HepG2 (cell line): ENCODE measurements around the gene SYNE2. TPM values are rescaled to one million over a fixed set of nuclear protein-coding genes. Genes with fewer than 3 reads are reported as not detected.

Experiments
- ATAC-seq: fragments of 200-7000 bp; cut with Tn5 transposase; 3 replicates; pipeline ENCODE4 v1.9.1; 2020; ENCODE audit warnings: mild to moderate bottlenecking, moderate library complexity
- BruUV-seq: library from RNA; stranded (reverse); fragments of 400-500 nt; replicated peaks from 2 replicates; lab custom pipeline; 2021; lab: Mats Ljungman, UMichigan
- CTCF ChIA-PET: fragments of 300-600 bp; formaldehyde crosslinking; extraction: SDS; loops from one replicate; lab custom pipeline; 2021; ENCODE audit warnings: low total read pairs, inconsistent platforms, low intra/inter-chr PET ratio; lab: Yijun Ruan, JAX
- POLR2A ChIA-PET: fragments of 350-600 bp; sonication (Branson Sonifier 250); formaldehyde crosslinking; loops from one replicate; lab custom pipeline; 2020; ENCODE audit warnings: antibody characterized with exemption, inconsistent platforms; lab: Yijun Ruan, JAX
- DNase-seq: peaks from one replicate; pipeline ENCODE4 v3.0.0-alpha.2; 2015; ENCODE audit warnings: low spot score
- FAIRE-seq: peaks from 3 replicates; lab custom pipeline; 2011; peaks lifted over from hg19 to GRCh38; lab: Jason Lieb, UNC
- H2AFZ ChIP-seq: one replicate; pipeline ENCODE4 v1.6.1; 2011; ENCODE audit warnings: low read length, inconsistent platforms
- H3K27ac ChIP-seq: fragments of 300-600 bp; 3 replicates; pipeline ENCODE4 v1.8.0; 2011; ENCODE audit warnings: mixed run types, mild to moderate bottlenecking, mixed read lengths, low read length, inconsistent platforms; ENCODE audit not compliant: insufficient read depth; ENCODE audit errors: extremely low read length
- H3K27me3 ChIP-seq, 2 experiments: fragments of 200-600 bp in 1 of 2; 2 replicates in 1 of 2; 3 replicates in 1 of 2; pipeline versions ENCODE4 v1.6.0 to v1.8.0; 2011; ENCODE audit warnings: low read length in 2 of 2, mild to moderate bottlenecking in 2 of 2, moderate library complexity in 2 of 2, inconsistent platforms in 1 of 2; ENCODE audit not compliant: insufficient read depth in 2 of 2, control insufficient read depth in 1 of 2
- H3K36me3 ChIP-seq, 2 experiments: fragments of 200-600 bp in 1 of 2; replicated peaks in 1 of 2; 2 replicates in 1 of 2; 3 replicates in 1 of 2; pipeline versions ENCODE4 v1.5.1 to v1.8.0; 2011; ENCODE audit warnings: low read length in 2 of 2, inconsistent platforms in 1 of 2; ENCODE audit not compliant: insufficient read depth in 2 of 2, control insufficient read depth in 1 of 2
- H3K4me1 ChIP-seq: 2 replicates; pipeline ENCODE4 v1.5.1; 2012; ENCODE audit warnings: low read length, inconsistent platforms; ENCODE audit not compliant: insufficient read depth
- H3K4me2 ChIP-seq: 2 replicates; pipeline ENCODE4 v1.6.0; 2011; ENCODE audit warnings: low read depth, low read length, inconsistent platforms
- H3K4me3 ChIP-seq, 3 experiments: fragments of 200-600 bp in 1 of 3; sonication (generic), shearing (Covaris generic) in 1 of 3; replicated peaks in 1 of 3; 2 replicates each; pipeline ENCODE4 v1.5.1; 2011 to 2016; ENCODE audit warnings: low read length in 3 of 3, inconsistent platforms in 2 of 3, low read depth in 2 of 3, mild to moderate bottlenecking in 2 of 3, control low read depth in 1 of 3, mixed read lengths in 1 of 3; ENCODE audit not compliant: insufficient read depth in 1 of 3
- H3K79me2 ChIP-seq: one replicate; pipeline ENCODE4 v1.6.1; 2011; ENCODE audit warnings: low read length, inconsistent platforms; ENCODE audit not compliant: insufficient read depth
- H3K9ac ChIP-seq: 2 replicates; pipeline ENCODE4 v1.6.0; 2011; ENCODE audit warnings: mild to moderate bottlenecking, low read depth, low read length, inconsistent platforms; ENCODE audit not compliant: insufficient read depth
- H3K9me3 ChIP-seq: 2 replicates; pipeline ENCODE4 v1.5.1; 2012; ENCODE audit warnings: mild to moderate bottlenecking, low read length
- H4K20me1 ChIP-seq: 2 replicates; pipeline ENCODE4 v1.6.0; 2011; ENCODE audit warnings: inconsistent platforms, mild to moderate bottlenecking, low read length, moderate library complexity; ENCODE audit not compliant: insufficient read depth
- AGO2 ChIP-seq: fragments of 200-400 bp; formaldehyde crosslinking; optimal IDR thresholded peaks from 2 replicates; pipeline ENCODE3; 2017; ENCODE audit warnings: mild to moderate bottlenecking, low read depth, low read length, moderate library complexity
- AKAP8 ChIP-seq: sonication (generic); formaldehyde crosslinking; IDR thresholded peaks from 2 replicates; pipeline ENCODE4 v1.5.1; 2020; ENCODE audit warnings: mild to moderate bottlenecking, missing genetic modification reagents
- ATM ChIP-seq: fragments of 450-650 bp; IDR thresholded peaks from 2 replicates; pipeline ENCODE4 v1.7.1; 2017; ENCODE audit warnings: mild to moderate bottlenecking, borderline replicate concordance
- CREBL2 ChIP-seq: sonication (generic); formaldehyde crosslinking; IDR thresholded peaks from 2 replicates; pipeline ENCODE4 v1.8.1; 2023; ENCODE audit warnings: missing genetic modification reagents, mild to moderate bottlenecking, borderline replicate concordance
- DR1 ChIP-seq: sonication (generic); formaldehyde crosslinking; IDR thresholded peaks from 2 replicates; pipeline ENCODE4 v1.8.0; 2021; ENCODE audit warnings: mild to moderate bottlenecking, missing genetic modification reagents, inconsistent platforms
- HDAC6 ChIP-seq: fragments of 200-600 bp; sonication (generic); IDR thresholded peaks from 2 replicates; pipeline ENCODE4 v1.7.0; 2017; ENCODE audit warnings: mild to moderate bottlenecking, antibody characterized with exemption, low read length, low read depth
- PCBP1 ChIP-seq: fragments of 200-400 bp; formaldehyde crosslinking; IDR thresholded peaks from 2 replicates; pipeline ENCODE4 v1.6.1; 2017; ENCODE audit warnings: mild to moderate bottlenecking, low read depth, low read length, borderline replicate concordance
- PRPF4 ChIP-seq: fragments of 200-400 bp; formaldehyde crosslinking; IDR thresholded peaks from 2 replicates; pipeline ENCODE4 v1.6.1; 2016; ENCODE audit warnings: low read length, low read depth; ENCODE audit not compliant: poor library complexity, severe bottlenecking
- SAFB2 ChIP-seq: sonication (generic); formaldehyde crosslinking; IDR thresholded peaks from 2 replicates; pipeline ENCODE4 v1.5.1; 2020; ENCODE audit warnings: missing genetic modification reagents, low read depth, mild to moderate bottlenecking, borderline replicate concordance
- SIN3B ChIP-seq: fragments of 150-350 bp; IDR thresholded peaks from 2 replicates; pipeline ENCODE4 v1.6.1; 2014; ENCODE audit warnings: low read length
- ZC3H13 ChIP-seq: sonication (generic); formaldehyde crosslinking; IDR thresholded peaks from 2 replicates; pipeline ENCODE4 v1.8.1; 2023; ENCODE audit warnings: mild to moderate bottlenecking, missing genetic modification reagents, moderate library complexity
- ZFAT ChIP-seq: sonication (generic); formaldehyde crosslinking; conservative IDR thresholded peaks from 2 replicates; pipeline ENCODE4 v1.8.1; 2023; ENCODE audit warnings: missing genetic modification reagents, inconsistent platforms
- ZNF432 ChIP-seq: sonication (generic); formaldehyde crosslinking; IDR thresholded peaks from 2 replicates; pipeline ENCODE4 v1.5.0; 2020; ENCODE audit warnings: missing genetic modification reagents, mild to moderate bottlenecking, borderline replicate concordance
- ZNF530 ChIP-seq: sonication (generic); formaldehyde crosslinking; IDR thresholded peaks from 2 replicates; pipeline ENCODE4 v1.5.0; 2020; ENCODE audit warnings: low read depth, mild to moderate bottlenecking, missing genetic modification reagents
- ZNF644 ChIP-seq: IDR thresholded peaks from 2 replicates; pipeline ENCODE4 v1.6.1; 2016; ENCODE audit warnings: low read depth
- ZSCAN25 ChIP-seq: sonication (generic); formaldehyde crosslinking; IDR thresholded peaks from 2 replicates; pipeline ENCODE4 v1.8.0; 2022; ENCODE audit warnings: mild to moderate bottlenecking, missing genetic modification reagents
- WGBS: methylation state at CpG from one replicate; pipeline ENCODE4 v1.1.6; 2017; ENCODE audit warnings: low lambda C conversion rate; 5-methylcytosine and 5-hydroxymethylcytosine counted together
- in situ Hi-C: cut with HindIII; loops from 2 replicates; pipeline ENCODE4 v1.10.0; 2017; ENCODE audit warnings: low pct_unique_long_range_greater_than_20kb; ENCODE audit not compliant: extremely low pct_ligation_motif_present
- intact Hi-C: fragments of 100-400 bp; cut with micrococcal nuclease; formaldehyde crosslinking; loops from one replicate; pipeline ENCODE4 v1.10.0; 2022; ENCODE audit not compliant: unreplicated experiment
- polyA plus RNA-seq, 8 experiments: library from polyadenylated mRNA; depleted of rRNA in 3 of 8; stranded (reverse) in 7 of 8; unstranded in 1 of 8; fragments of >200 nt; fragmentation: Illumina TruSeq in 4 of 8; extraction: Trizol in 4 of 8; gene quantifications; 2 replicates each; pipeline versions ENCODE4 v1.2.1 to v1.2.3, GENCODE V29; 2011 to 2016; ENCODE audit warnings: low read depth in 4 of 8, missing spikeins in 1 of 8, mixed read lengths in 1 of 8; ENCODE audit not compliant: insufficient read depth in 1 of 8
- total RNA-seq, 5 experiments: library from RNA; depleted of rRNA; stranded (reverse); fragments of >200 nt; fragmentation: Illumina TruSeq; extraction: Trizol; gene quantifications; 2 replicates each; pipeline ENCODE4 v1.2.3, GENCODE V29; 2016; ENCODE audit warnings: low read depth in 1 of 5

The SYNE2 gene
- total and polyA plus RNA-seq, 2 of the 13 experiments (the other 11 are each of a cell fraction or from before 2014, with no cell fraction given) = 6.2 to 13.3 TPM

DNA sequence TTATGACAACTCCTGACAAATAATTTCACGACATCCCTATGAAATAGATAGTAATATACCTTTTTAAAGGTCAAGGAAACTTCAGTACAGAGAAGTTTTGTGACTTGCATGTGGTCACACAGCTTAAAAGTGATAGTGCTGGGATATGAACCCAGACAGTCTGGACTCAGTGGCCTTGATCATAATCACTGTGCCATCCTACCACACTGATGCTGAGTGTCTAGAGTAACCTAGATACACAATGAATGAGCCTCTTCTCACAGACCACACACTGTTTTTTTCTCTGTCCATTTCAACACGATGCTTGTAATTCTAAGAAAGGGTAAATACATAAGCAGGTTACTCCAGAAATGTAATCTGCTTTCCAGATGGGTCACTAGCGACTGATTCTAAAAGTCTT lies 88.2 kb downstream of the SYNE2 start (continued):
- TF ChIP-seq DR1 (CRISPR knock-in tag) (no peak), ZFAT (CRISPR knock-in tag) (no peak), ZNF530 (CRISPR knock-in tag) (no peak), ZC3H13 (CRISPR knock-in tag) (no peak), SAFB2 (CRISPR knock-in tag) (no peak), AKAP8 (CRISPR knock-in tag) (no peak), PRPF4 (no peak), ZNF432 (CRISPR knock-in tag) (no peak), ATM (no peak), HDAC6 (no peak), CREBL2 (CRISPR knock-in tag) (no peak)

DNA sequence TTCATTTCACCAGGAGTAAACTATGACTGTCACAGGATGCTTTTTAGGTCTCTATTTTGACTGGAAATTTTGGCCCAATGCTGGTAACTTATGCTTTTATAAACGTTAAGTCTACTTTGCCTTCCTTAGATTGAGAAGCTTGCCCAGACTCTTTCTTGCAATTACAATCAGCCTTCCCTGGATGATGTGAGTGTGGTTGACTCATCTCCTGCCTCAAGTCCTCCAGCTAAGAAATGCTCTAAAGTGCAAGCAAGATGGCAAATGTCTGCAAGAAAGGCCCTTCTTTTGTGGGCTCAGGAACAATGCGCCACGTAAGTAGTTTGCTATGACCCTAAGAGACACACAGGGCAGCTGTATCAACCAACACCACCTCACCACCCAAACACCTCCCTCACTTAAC lies 96.9 kb downstream of the SYNE2 start:
- intact Hi-C loops = no loop called here
- Histone ChIP-seq H4K20me1 (no peaks in the 10 kb centered on the region), H3K4me2 (no peak overlapping the region), H2AFZ (no peak overlapping the region), H3K79me2 (no peaks in the 10 kb centered on the region), H3K36me3 (peaks cover 0 to 4% of the 10 kb centered on the region in 2 experiments; a peak in 2 of 5 replicates), H3K27ac (no peak overlapping the region), H3K9me3 (no peaks in the 10 kb centered on the region), H3K9ac (no peak overlapping the region), H3K4me1 (no peaks in the 10 kb centered on the region), H3K27me3 (no peaks in the 10 kb centered on the region), H3K4me3 (no peak overlapping the region)
- WGBS = 98% methylated on average over 3 of the region's 3 CpGs
- FAIRE-seq = no peak
- CTCF ChIA-PET = no interaction called here
- ATAC-seq = no peak
- POLR2A ChIA-PET = no interaction called here
- BruUV-seq = no TSS peak
- DNase-seq = no peak
- in situ Hi-C loops = no loop called here
- TF ChIP-seq AGO2 = no peak
- TF ChIP-seq ZSCAN25 = no peak
- no peak for TF ChIP-seq ZNF644 (CRISPR knock-in tag)
- no peak for TF ChIP-seq PCBP1
- no peak for TF ChIP-seq SIN3B
